CD4-positive, alpha-beta T cell (primary cell): ENCODE data around the gene CNTD1. TPM values are rescaled to one million over a fixed set of nuclear protein-coding genes. Genes with fewer than 3 reads are reported as not detected.

Source experiments
- ATAC-seq: fragments of 200-7000 bp; cut with Tn5 transposase; one replicate; pipeline ENCODE4 v1.10.0; 2022; ENCODE audit warnings: mild to moderate bottlenecking; ENCODE audit not compliant: poor library complexity
- CTCF ChIA-PET: fragments of 350-600 bp; sonication (Branson Sonifier 250); formaldehyde crosslinking; loops from one replicate; lab custom pipeline; 2021; ENCODE audit warnings: antibody characterized with exemption, inconsistent platforms; lab: Charles Lee
- POLR2A ChIA-PET: fragments of 350-600 bp; sonication (Branson Sonifier 250); formaldehyde crosslinking; loops from one replicate; lab custom pipeline; 2021; ENCODE audit warnings: antibody characterized with exemption, inconsistent platforms; lab: Charles Lee
- DNase-seq, 14 experiments: peaks; one replicate each; pipeline ENCODE4 v3.0.0-alpha.2; 2013 to 2020; ENCODE audit warnings: mixed read lengths in 2 of 14
- H3K27ac ChIP-seq, 2 donors: one replicate each; pipeline versions ENCODE4 v1.5.1 to v1.7.0; 2013; ENCODE audit warnings: low read length in 2 of 2, low read depth in 1 of 2, mild to moderate bottlenecking in 1 of 2
- H3K27me3 ChIP-seq, 2 experiments: 1 replicate in 1 of 2; 2 replicates in 1 of 2; pipeline versions ENCODE4 v1.6.1 to v1.7.0; 2013; ENCODE audit warnings: low read length in 2 of 2, control low read depth in 1 of 2, mild to moderate bottlenecking in 1 of 2, moderate library complexity in 1 of 2; ENCODE audit not compliant: insufficient read depth in 2 of 2, control insufficient read depth in 1 of 2
- H3K36me3 ChIP-seq: one replicate; pipeline ENCODE4 v1.6.1; 2013; ENCODE audit warnings: low read length, control low read depth; ENCODE audit not compliant: insufficient read depth
- H3K4me1 ChIP-seq: one replicate; pipeline ENCODE4 v1.6.1; 2013; ENCODE audit warnings: low read length, control low read depth; ENCODE audit not compliant: insufficient read depth
- H3K4me3 ChIP-seq: one replicate; pipeline ENCODE4 v1.5.1; 2013; ENCODE audit warnings: mild to moderate bottlenecking, low read length, moderate library complexity
- H3K9me3 ChIP-seq, 2 experiments: 1 replicate in 1 of 2; 2 replicates in 1 of 2; pipeline versions ENCODE4 v1.6.1 to v1.7.0; 2013; ENCODE audit warnings: low read length in 2 of 2, mild to moderate bottlenecking in 2 of 2, control low read depth in 1 of 2, moderate library complexity in 1 of 2; ENCODE audit not compliant: control insufficient read depth in 1 of 2, insufficient read depth in 1 of 2
- H3K27ac Mint-ChIP-seq: one replicate; pipeline ENCODE4 v1.8.0; 2020; ENCODE audit warnings: mixed read lengths
- H3K27me3 Mint-ChIP-seq: one replicate; pipeline ENCODE4 v1.8.0; 2021; ENCODE audit warnings: mixed read lengths
- H3K36me3 Mint-ChIP-seq: one replicate; pipeline ENCODE4 v1.8.0; 2021; ENCODE audit warnings: low read depth, mixed read lengths
- H3K4me1 Mint-ChIP-seq: one replicate; pipeline ENCODE4 v1.8.0; 2021; ENCODE audit warnings: low read depth, mixed read lengths
- H3K4me3 Mint-ChIP-seq: one replicate; pipeline ENCODE4 v1.8.0; 2020; ENCODE audit warnings: mild to moderate bottlenecking, mixed read lengths
- H3K9me3 Mint-ChIP-seq: one replicate; pipeline ENCODE4 v1.8.0; 2020; ENCODE audit warnings: mixed read lengths
- intact Hi-C, 2 experiments: fragments of 100-400 bp; cut with DNase I in 1 of 2; cut with micrococcal nuclease in 1 of 2; formaldehyde crosslinking; loops; one replicate each; pipeline versions ENCODE4 v1.15.1 to v1.9.0; 2023 to 2025; cut with DNase I, micrococcal nuclease
- total RNA-seq, 174 experiments: library from RNA in 2 of 174; stranded (reverse) in 2 of 174; gene quantifications; one replicate each; pipeline ENCODE4 v1.2.3 and lab custom pipeline; 2021 to 2026
- TF ChIP-seq, protein P1 (sequence below): fragments of 200-600 bp; IDR thresholded peaks from one replicate; pipeline ENCODE4 v1.8.0; 2022; ENCODE audit warnings: antibody characterized with exemption, mild to moderate bottlenecking

The CNTD1 gene
- total RNA-seq, 2 experiments from 2014 or later = not detected

DNA sequence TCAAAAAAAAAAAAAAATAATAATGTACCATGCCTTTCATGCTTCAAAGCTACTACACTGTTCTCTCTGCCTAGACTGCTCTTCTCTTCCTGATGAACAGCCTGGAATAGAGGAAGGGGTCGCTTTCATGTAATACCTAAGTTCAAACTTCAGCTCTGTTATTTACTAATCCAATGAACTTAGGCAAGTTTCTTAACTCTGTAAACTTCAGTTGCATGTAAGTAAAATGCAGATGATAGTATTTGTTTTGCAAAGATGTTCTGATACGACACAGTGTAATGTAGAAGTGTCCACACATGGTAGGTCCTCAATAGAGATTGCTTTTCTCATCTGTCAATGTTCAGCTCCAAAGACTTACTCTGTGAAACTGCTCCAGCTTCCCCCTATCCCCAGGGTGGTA lies 6.7 kb upstream of the CNTD1 start:
- TF ChIP-seq, protein P1, sequence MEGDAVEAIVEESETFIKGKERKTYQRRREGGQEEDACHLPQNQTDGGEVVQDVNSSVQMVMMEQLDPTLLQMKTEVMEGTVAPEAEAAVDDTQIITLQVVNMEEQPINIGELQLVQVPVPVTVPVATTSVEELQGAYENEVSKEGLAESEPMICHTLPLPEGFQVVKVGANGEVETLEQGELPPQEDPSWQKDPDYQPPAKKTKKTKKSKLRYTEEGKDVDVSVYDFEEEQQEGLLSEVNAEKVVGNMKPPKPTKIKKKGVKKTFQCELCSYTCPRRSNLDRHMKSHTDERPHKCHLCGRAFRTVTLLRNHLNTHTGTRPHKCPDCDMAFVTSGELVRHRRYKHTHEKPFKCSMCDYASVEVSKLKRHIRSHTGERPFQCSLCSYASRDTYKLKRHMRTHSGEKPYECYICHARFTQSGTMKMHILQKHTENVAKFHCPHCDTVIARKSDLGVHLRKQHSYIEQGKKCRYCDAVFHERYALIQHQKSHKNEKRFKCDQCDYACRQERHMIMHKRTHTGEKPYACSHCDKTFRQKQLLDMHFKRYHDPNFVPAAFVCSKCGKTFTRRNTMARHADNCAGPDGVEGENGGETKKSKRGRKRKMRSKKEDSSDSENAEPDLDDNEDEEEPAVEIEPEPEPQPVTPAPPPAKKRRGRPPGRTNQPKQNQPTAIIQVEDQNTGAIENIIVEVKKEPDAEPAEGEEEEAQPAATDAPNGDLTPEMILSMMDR = no peak
- H3K9me3 ChIP-seq = no peaks in the 10 kb centered on the region
- peaks cover 11% of the 10 kb centered on the region for H3K4me1 ChIP-seq
- no peak overlapping the region for H3K4me3 ChIP-seq
- POLR2A ChIA-PET = no interaction called here
- intact Hi-C loops = no loop called here
- no peak overlapping the region for H3K27ac ChIP-seq
- Mint-ChIP-seq H3K27me3 (peaks cover 12% of the 10 kb centered on the region), H3K4me3 (no peak overlapping the region), H3K9me3 (no peaks in the 10 kb centered on the region), H3K27ac (no peak overlapping the region), H3K4me1 (no peaks in the 10 kb centered on the region), H3K36me3 (peaks cover 6% of the 10 kb centered on the region)
- peaks cover 4% of the 10 kb centered on the region for H3K36me3 ChIP-seq
- peaks cover 0 to 9% of the 10 kb centered on the region in 2 experiments for H3K27me3 ChIP-seq
- DNase-seq (no peak), ATAC-seq (no peak)
- CTCF ChIA-PET = no interaction called here

GRCh38 chr17:42792545-42792944 lies 6.1 kb upstream of the CNTD1 start:
- Histone ChIP-seq H3K27ac (no peak overlapping the region), H3K4me3 (no peak overlapping the region), H3K9me3 (no peaks in the 10 kb centered on the region), H3K27me3 (peaks cover 0 to 7% of the 10 kb centered on the region in 2 experiments), H3K4me1 (peaks cover 17% of the 10 kb centered on the region), H3K36me3 (peaks cover 4% of the 10 kb centered on the region)
- no peak for ATAC-seq
- H3K27ac Mint-ChIP-seq = no peak overlapping the region
- CTCF ChIA-PET = no interaction called here
- H3K4me3 Mint-ChIP-seq = no peak overlapping the region
- peaks cover 6% of the 10 kb centered on the region for H3K36me3 Mint-ChIP-seq
- peaks cover 7% of the 10 kb centered on the region for H3K27me3 Mint-ChIP-seq
- POLR2A ChIA-PET = no interaction called here
- intact Hi-C loops = no loop called here
- peaks cover 4% of the 10 kb centered on the region for H3K4me1 Mint-ChIP-seq
- H3K9me3 Mint-ChIP-seq = no peaks in the 10 kb centered on the region
- DNase-seq = no peak
- TF ChIP-seq, protein P1 = no peak

DNA sequence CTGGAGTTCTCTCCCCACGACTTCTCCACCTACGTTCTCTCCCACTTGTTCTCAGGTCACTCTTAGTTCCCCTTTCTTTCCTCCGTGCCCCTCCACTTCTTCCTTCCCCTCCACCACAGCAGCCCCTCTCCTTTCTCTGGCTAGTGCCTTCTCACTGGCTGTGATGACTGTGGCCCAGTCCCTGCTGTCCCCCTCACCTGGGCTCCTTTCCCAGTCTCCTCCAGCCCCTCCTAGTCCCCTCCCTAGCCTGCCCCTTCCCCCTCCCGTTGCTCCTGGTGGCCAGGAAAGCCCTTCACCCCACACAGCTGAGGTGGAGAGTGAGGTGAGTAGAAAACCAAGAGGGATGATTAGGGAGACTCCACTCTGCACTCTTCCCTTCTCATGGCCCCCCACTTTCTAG lies 3.6 kb upstream of the CNTD1 start:
- Mint-ChIP-seq H3K4me1 (peaks cover 19% of the 10 kb centered on the region), H3K9me3 (no peaks in the 10 kb centered on the region), H3K4me3 (no peak overlapping the region), H3K27me3 (no peaks in the 10 kb centered on the region), H3K27ac (no peak overlapping the region), H3K36me3 (peaks cover 11% of the 10 kb centered on the region)
- Histone ChIP-seq H3K9me3 (no peaks in the 10 kb centered on the region), H3K4me1 (peaks cover 30% of the 10 kb centered on the region), H3K27me3 (no peaks in the 10 kb centered on the region), H3K36me3 (peaks cover 4% of the 10 kb centered on the region), H3K4me3 (no peak overlapping the region), H3K27ac (no peak overlapping the region)
- DNase-seq (no peak), ATAC-seq (no peak)
- TF ChIP-seq, protein P1 = no peak
- ChIA-PET CTCF (no interaction called here), POLR2A (interaction anchor here (1.1 kb wide), 1 partner anchor 22 kb away, joined by 4 read pairs; the partner anchor contains the start of gene VPS25)
- intact Hi-C loops = loop anchor here in 1 of 2 experiments (5.0 kb wide), 1 partner anchor 37 kb away; the partner anchor contains the start of gene PSME3
